GM12875 (cell line): Measurements from ENCODE around the gene FBXO15.

ENCODE experiments used
- H3K4me3 ChIP-seq: one replicate; pipeline ENCODE4 v1.5.1; 2011; ENCODE audit warnings: low read depth, low read length, control low read depth
- CTCF ChIP-seq: IDR thresholded peaks from 2 replicates; pipeline ENCODE4 v1.5.1; 2011; ENCODE audit warnings: low read depth, mild to moderate bottlenecking, control low read depth, inconsistent platforms, low read length, moderate library complexity, borderline replicate concordance; ENCODE audit not compliant: insufficient read depth

The FBXO15 gene

GRCh38 chr18:74081966-74082741 lies 65.5 kb downstream of the FBXO15 start:
- peak; percentile 44; the same call in 1 of the 2 replicates for TF ChIP-seq CTCF
- H3K4me3 ChIP-seq: no peak overlapping the region

GRCh38 chr18:74078257-74078656 lies 69.4 kb downstream of the FBXO15 start:
- no peak overlapping the region for H3K4me3 ChIP-seq
- TF ChIP-seq CTCF: no peak

GRCh38 chr18:74074668-74075564 lies 72.7 kb downstream of the FBXO15 start:
- no peak for TF ChIP-seq CTCF
- no peak overlapping the region for H3K4me3 ChIP-seq

- no peak for TF ChIP-seq CTCF
- no peak overlapping the region for H3K4me3 ChIP-seq
Measured at GRCh38 chr18:74073957-74074667, 73.5 kb downstream of the FBXO15 start.

GRCh38 chr18:74069178-74070050 lies 78.2 kb downstream of the FBXO15 start:
- no peak for TF ChIP-seq CTCF
- no peak overlapping the region for H3K4me3 ChIP-seq

GRCh38 chr18:74068296-74068695 lies 79.3 kb downstream of the FBXO15 start:
- no peak for TF ChIP-seq CTCF

More at GRCh38 chr18:74068296-74068695, 79.3 kb downstream of the FBXO15 start:
- H3K4me3 ChIP-seq: no peak overlapping the region
